Endothelial cell of umbilical vein (primary cell): ENCODE measurements around the gene SNAP25. TPM values are rescaled to one million over a fixed set of nuclear protein-coding genes. Genes with fewer than 3 reads are reported as not detected.

Experiments
- BruUV-seq: library from RNA; stranded (reverse); fragments of 400-500 nt; replicated peaks from 2 replicates; lab custom pipeline; 2021; lab: Mats Ljungman, UMichigan
- CTCF ChIA-PET: fragments of 300-600, 350-600 bp; sonication (Branson Sonifier 250); formaldehyde crosslinking; loops from one replicate; lab custom pipeline; 2021; ENCODE audit warnings: antibody characterized with exemption, inconsistent platforms; lab: Charles Lee
- POLR2A ChIA-PET: fragments of 300-600, 350-600 bp; sonication (Branson Sonifier 250); formaldehyde crosslinking; loops from one replicate; lab custom pipeline; 2021; ENCODE audit warnings: antibody characterized with exemption, inconsistent platforms; lab: Charles Lee
- DNase-seq: peaks from one replicate; pipeline ENCODE4 v3.0.0-alpha.2; 2011; ENCODE audit warnings: low read depth, low spot score
- FAIRE-seq: peaks from 2 replicates; lab custom pipeline; 2011; peaks lifted over from hg19 to GRCh38; lab: Jason Lieb, UNC
- H2AFZ ChIP-seq: 2 replicates; pipeline ENCODE4 v1.6.0; 2012; ENCODE audit warnings: low read depth, low read length, control low read depth, inconsistent platforms
- H3K27ac ChIP-seq: 2 replicates; pipeline ENCODE4 v1.5.1; 2011; ENCODE audit warnings: low read depth, mild to moderate bottlenecking, control low read depth, low read length, moderate library complexity; ENCODE audit not compliant: insufficient read depth
- H3K27me3 ChIP-seq, 2 experiments: 2 replicates each; pipeline versions ENCODE4 v1.6.0 to v1.6.1; 2011; ENCODE audit warnings: low read length in 2 of 2, mixed read lengths in 1 of 2; ENCODE audit not compliant: control insufficient read depth in 2 of 2, insufficient read depth in 2 of 2
- H3K36me3 ChIP-seq, 2 experiments: 2 replicates in 1 of 2; 3 replicates in 1 of 2; pipeline ENCODE4 v1.5.1; 2011; ENCODE audit warnings: low read length in 2 of 2, mild to moderate bottlenecking in 1 of 2, moderate library complexity in 1 of 2; ENCODE audit not compliant: control insufficient read depth in 2 of 2, insufficient read depth in 2 of 2; ENCODE audit errors: extremely low read depth in 1 of 2
- H3K4me1 ChIP-seq: 3 replicates; pipeline ENCODE4 v1.5.1; 2011; ENCODE audit warnings: mild to moderate bottlenecking, low read length; ENCODE audit not compliant: control insufficient read depth, insufficient read depth; ENCODE audit errors: extremely low read depth
- H3K4me2 ChIP-seq: 2 replicates; pipeline ENCODE4 v1.6.1; 2011; ENCODE audit warnings: low read length, control low read depth, mixed read lengths; ENCODE audit not compliant: insufficient read depth
- H3K4me3 ChIP-seq, 3 experiments: fragments of 200-600 bp in 1 of 3; sonication (generic), shearing (Covaris generic) in 1 of 3; replicated peaks in 1 of 3; 2 replicates each; pipeline ENCODE4 v1.5.1; 2011 to 2016; ENCODE audit warnings: control low read depth in 3 of 3, low read length in 3 of 3, mild to moderate bottlenecking in 2 of 3, inconsistent platforms in 1 of 3, low read depth in 1 of 3, moderate library complexity in 1 of 3; ENCODE audit not compliant: insufficient read depth in 1 of 3
- H3K79me2 ChIP-seq: 2 replicates; pipeline ENCODE4 v1.6.0; 2012; ENCODE audit warnings: low read length, inconsistent platforms; ENCODE audit not compliant: control insufficient read depth, insufficient read depth
- H3K9ac ChIP-seq: replicated peaks from 2 replicates; pipeline ENCODE3; 2011; ENCODE audit warnings: low read length, control low read depth; ENCODE audit not compliant: insufficient read depth; ENCODE audit errors: extremely low read depth
- H3K9me1 ChIP-seq: replicated peaks from 3 replicates; pipeline ENCODE4 v1.6.0; 2011; ENCODE audit warnings: mild to moderate bottlenecking, low read length; ENCODE audit not compliant: control insufficient read depth, insufficient read depth; ENCODE audit errors: extremely low read depth
- H3K9me3 ChIP-seq: replicated peaks from 2 replicates; pipeline ENCODE4 v1.5.1; 2012; ENCODE audit warnings: low read length, inconsistent platforms; ENCODE audit not compliant: control insufficient read depth, insufficient read depth
- H4K20me1 ChIP-seq: replicated peaks from 2 replicates; pipeline ENCODE3; 2011; ENCODE audit warnings: mild to moderate bottlenecking, low read length; ENCODE audit not compliant: control insufficient read depth, insufficient read depth; ENCODE audit errors: extremely low read depth
- CTCF ChIP-seq, 2 donors: IDR thresholded peaks; 1 replicate in 1 of 2; 2 replicates in 1 of 2; pipeline ENCODE4 v1.5.1; 2011; ENCODE audit warnings: low read length in 2 of 2, mild to moderate bottlenecking in 2 of 2, moderate library complexity in 2 of 2, control low read depth in 1 of 2, inconsistent platforms in 1 of 2, low read depth in 1 of 2; ENCODE audit not compliant: insufficient read depth in 1 of 2; ENCODE audit errors: extremely low read depth in 1 of 2
- EZH2 ChIP-seq: IDR thresholded peaks from 2 replicates; pipeline ENCODE4 v1.6.1; 2012; ENCODE audit warnings: borderline replicate concordance, low read depth, mild to moderate bottlenecking, moderate library complexity, low read length, inconsistent platforms; ENCODE audit not compliant: severe bottlenecking
- FOS ChIP-seq: IDR thresholded peaks from 2 replicates; pipeline ENCODE4 v1.6.1; 2011; ENCODE audit warnings: mild to moderate bottlenecking, low read length, moderate library complexity, borderline replicate concordance; ENCODE audit not compliant: insufficient read depth
- GATA2 ChIP-seq: IDR thresholded peaks from 2 replicates; pipeline ENCODE4 v1.7.0; 2011; ENCODE audit warnings: low read depth, mild to moderate bottlenecking, moderate library complexity, mixed read lengths, low read length; ENCODE audit not compliant: insufficient read length, insufficient read depth
- JUN ChIP-seq: IDR thresholded peaks from 2 replicates; pipeline ENCODE4 v1.6.1; 2011; ENCODE audit warnings: borderline replicate concordance, low read depth; ENCODE audit not compliant: insufficient read length, insufficient read depth
- MYC ChIP-seq: IDR thresholded peaks from one replicate; pipeline ENCODE4 v1.6.1; 2011; ENCODE audit warnings: mild to moderate bottlenecking, low read depth, low read length
- POLR2A ChIP-seq: IDR thresholded peaks from 2 replicates; pipeline ENCODE4 v1.6.1; 2012; ENCODE audit warnings: low read depth, mild to moderate bottlenecking, control low read depth, low read length
- POLR2AphosphoS5 ChIP-seq: IDR thresholded peaks from 2 replicates; pipeline ENCODE4 v1.6.1; 2012; ENCODE audit warnings: low read depth, mild to moderate bottlenecking, control low read depth, low read length, moderate library complexity; ENCODE audit not compliant: insufficient read depth
- dilution Hi-C: fragments of 300-500 bp; cut with MboI; formaldehyde crosslinking; loops from one replicate; pipeline ENCODE4 v1.15.0; 2019; ENCODE audit warnings: low sequenced_read_pairs; ENCODE audit not compliant: extremely low pct_ligation_motif_present
- intact Hi-C: fragments of 100-400 bp; cut with micrococcal nuclease; formaldehyde crosslinking; loops from one replicate; pipeline ENCODE4 v1.10.0; 2022
- polyA plus RNA-seq, 4 experiments: library from polyadenylated mRNA; depleted of rRNA in 3 of 4; stranded (reverse) in 3 of 4; unstranded in 1 of 4; fragments of >200 nt; gene quantifications; 2 replicates each; pipeline versions ENCODE4 v1.2.1 to v1.2.3, GENCODE V29; 2011 to 2012; ENCODE audit warnings: missing spikeins in 1 of 4
- total RNA-seq: library from RNA; stranded (reverse); gene quantifications from 2 replicates; pipeline ENCODE4 v1.2.3, GENCODE V29; 2021
- TF ChIP-seq, protein P1 (sequence below): IDR thresholded peaks from 2 replicates; pipeline ENCODE4 v1.6.1; 2011; ENCODE audit not compliant: insufficient read depth, insufficient read length

SNAP25 gene
- total and polyA plus RNA-seq, 2 donors (not counting 3 experiments of a cell fraction or from before 2014, with no cell fraction given) = 3.9 to 4.4 TPM

- no peak for TF ChIP-seq FOS
- TF ChIP-seq POLR2A = no peak
- no peak for TF ChIP-seq GATA2
- TF ChIP-seq JUN = no peak
- no peak for TF ChIP-seq POLR2AphosphoS5
- no peak for TF ChIP-seq EZH2
- TF ChIP-seq, protein P1, sequence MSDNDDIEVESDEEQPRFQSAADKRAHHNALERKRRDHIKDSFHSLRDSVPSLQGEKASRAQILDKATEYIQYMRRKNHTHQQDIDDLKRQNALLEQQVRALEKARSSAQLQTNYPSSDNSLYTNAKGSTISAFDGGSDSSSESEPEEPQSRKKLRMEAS = no peak
- no peak for TF ChIP-seq MYC
- no peak for TF ChIP-seq CTCF (IDR thresholded peaks at IDR 0.05; ENCODE audit: extremely low read depth in 1 of 2, insufficient read depth in 1 of 2, low read depth in 1 of 2, low read length in 2 of 2)
- CTCF ChIA-PET = no interaction called here
- dilution Hi-C loops = no loop called here
- Histone ChIP-seq H3K27ac (no peak overlapping the region), H3K9me1 (no peaks in the 10 kb centered on the region), H3K27me3 (peaks cover 14 to 15% of the 10 kb centered on the region in 2 experiments), H4K20me1 (no peaks in the 10 kb centered on the region), H3K4me3 (no peak overlapping the region), H3K4me2 (no peak overlapping the region), H3K4me1 (no peaks in the 10 kb centered on the region), H3K9ac (no peak overlapping the region), H2AFZ (no peak overlapping the region), H3K9me3 (no peaks in the 10 kb centered on the region), H3K79me2 (no peaks in the 10 kb centered on the region), H3K36me3 (no peaks in the 10 kb centered on the region)
- BruUV-seq = no TSS peak
- intact Hi-C loops = no loop called here
- no peak for DNase-seq
- POLR2A ChIA-PET = no interaction called here
- no peak for FAIRE-seq
Measured at GRCh38 chr20:10209091-10209490, 9.5 kb upstream of the SNAP25 start.
